Mesendoderm (in vitro differentiated cells): Measurements from ENCODE around the gene PFDN6.

ENCODE experiments used
- DNase-seq: peaks from one replicate; pipeline ENCODE4 v3.0.0; 2013
- H2AK5ac ChIP-seq: 2 replicates; pipeline ENCODE4 v1.6.1; 2013; ENCODE audit warnings: low read length, inconsistent platforms
- H2BK120ac ChIP-seq: 2 replicates; pipeline ENCODE4 v1.6.1; 2013; ENCODE audit warnings: low read depth, mild to moderate bottlenecking, low read length, moderate library complexity, mixed read lengths
- H2BK15ac ChIP-seq: replicated peaks from 2 replicates; pipeline ENCODE4 v1.6.1; 2013; ENCODE audit warnings: low read depth, mild to moderate bottlenecking, moderate library complexity
- H2BK5ac ChIP-seq: 2 replicates; pipeline ENCODE4 v1.6.1; 2013; ENCODE audit warnings: low read length, inconsistent platforms
- H3K18ac ChIP-seq: 2 replicates; pipeline ENCODE4 v1.6.1; 2013; ENCODE audit warnings: mild to moderate bottlenecking, low read length, mixed read lengths
- H3K23ac ChIP-seq: one replicate; pipeline ENCODE4 v1.6.1; 2013; ENCODE audit warnings: low read length
- H3K27ac ChIP-seq: 2 replicates; pipeline ENCODE4 v1.5.1; 2013; ENCODE audit warnings: low read depth, mild to moderate bottlenecking, inconsistent platforms, low read length, moderate library complexity
- H3K27me3 ChIP-seq: 2 replicates; pipeline ENCODE4 v1.6.1; 2013; ENCODE audit warnings: low read length, control low read depth, mild to moderate bottlenecking, inconsistent platforms; ENCODE audit not compliant: insufficient read depth, poor library complexity
- H3K36me3 ChIP-seq: 2 replicates; pipeline ENCODE4 v1.6.1; 2013; ENCODE audit warnings: low read length, inconsistent platforms; ENCODE audit not compliant: control insufficient read depth, insufficient read depth
- H3K4ac ChIP-seq: one replicate; pipeline ENCODE4 v1.6.1; 2013; ENCODE audit warnings: low read depth, mild to moderate bottlenecking, low read length, moderate library complexity
- H3K4me1 ChIP-seq: 2 replicates; pipeline ENCODE4 v1.6.1; 2013; ENCODE audit warnings: low read depth, low read length, inconsistent platforms; ENCODE audit not compliant: control insufficient read depth
- H3K4me2 ChIP-seq: 2 replicates; pipeline ENCODE4 v1.6.1; 2013; ENCODE audit warnings: low read length
- H3K4me3 ChIP-seq: 2 replicates; pipeline ENCODE4 v1.5.1; 2013; ENCODE audit warnings: mild to moderate bottlenecking, low read length
- H3K56ac ChIP-seq: one replicate; pipeline ENCODE4 v1.6.1; 2013; ENCODE audit warnings: low read length
- H3K79me1 ChIP-seq: 2 replicates; pipeline ENCODE4 v1.6.1; 2013; ENCODE audit warnings: low read length, inconsistent platforms
- H3K79me2 ChIP-seq: 2 replicates; pipeline ENCODE4 v1.6.1; 2013; ENCODE audit warnings: mild to moderate bottlenecking, low read length; ENCODE audit not compliant: control insufficient read depth, insufficient read depth
- H3K9ac ChIP-seq: 2 replicates; pipeline ENCODE4 v1.6.1; 2013; ENCODE audit warnings: low read length, inconsistent platforms
- H4K5ac ChIP-seq: one replicate; pipeline ENCODE4 v1.6.1; 2013; ENCODE audit warnings: low read length
- H4K8ac ChIP-seq: one replicate; pipeline ENCODE4 v1.6.1; 2013; ENCODE audit warnings: low read depth, mild to moderate bottlenecking, control low read depth, low read length, moderate library complexity
- WGBS: extraction: QIAGEN DNeasy Blood & Tissue Kit; methylation state at CpG from one replicate; pipeline ENCODE4 v1.1.7; 2013; ENCODE audit warnings: low lambda C conversion rate, missing lambda C conversion rate; ENCODE audit not compliant: insufficient coverage; ENCODE audit errors: extremely low coverage; 5-methylcytosine and 5-hydroxymethylcytosine counted together

PFDN6 gene

DNA sequence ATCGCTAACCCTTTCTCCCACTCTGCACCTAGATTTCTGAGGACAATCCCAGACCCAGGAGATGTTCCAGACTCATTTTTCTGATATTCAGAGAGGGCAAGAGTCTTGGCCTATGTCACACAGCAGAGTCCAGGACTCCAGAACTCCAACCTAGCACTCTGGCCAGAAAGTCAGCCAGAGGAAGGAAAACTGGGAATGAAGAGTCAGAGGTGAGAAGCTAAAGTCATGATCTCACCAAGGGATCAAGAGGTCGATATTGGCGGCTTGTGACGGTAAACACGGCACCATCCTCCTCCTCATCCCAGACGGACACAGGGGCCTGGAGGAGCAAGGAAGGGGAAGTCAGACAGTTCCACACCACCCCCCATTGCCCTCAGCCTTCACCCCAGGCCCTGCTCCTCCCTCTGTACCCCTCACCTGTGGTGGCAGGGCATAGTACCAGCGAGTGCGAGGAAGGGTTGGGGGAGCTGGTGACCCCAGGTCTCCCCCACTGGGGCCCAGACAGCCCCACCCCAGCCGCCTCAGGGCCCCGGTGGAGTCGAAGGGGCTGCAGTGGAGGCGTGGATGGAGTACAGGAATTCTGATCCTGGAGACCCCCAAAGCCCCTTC, 7.5 kb downstream of the PFDN6 start:
- H3K27ac ChIP-seq, result peak overlapping the region; percentile 60
- H3K79me1 ChIP-seq, result peaks cover 8% of the 10 kb centered on the region
- no peak overlapping the region for H2BK120ac ChIP-seq
- peak overlapping the region; percentile 93 for H3K56ac ChIP-seq
- H3K27me3 ChIP-seq, result no peaks in the 10 kb centered on the region
- peak overlapping the region; percentile 65 for H3K4ac ChIP-seq
- peak overlapping the region; percentile 46 for H2AK5ac ChIP-seq
- peak overlapping the region; percentile 81 for H4K8ac ChIP-seq
- H3K23ac ChIP-seq, result no peak overlapping the region
- H2BK15ac ChIP-seq, result no peak overlapping the region
- H3K18ac ChIP-seq, result peak overlapping the region; percentile 65
- H3K4me2 ChIP-seq, result peak overlapping the region; percentile 95
- no peak overlapping the region for H4K5ac ChIP-seq
- peak overlapping the region; percentile 56 for H3K9ac ChIP-seq
- H3K79me2 ChIP-seq, result peaks cover 11% of the 10 kb centered on the region
- no peaks in the 10 kb centered on the region for H3K4me1 ChIP-seq
- no CpG with 5 or more reads among the region's 12 CpGs for WGBS
- H3K4me3 ChIP-seq, result no peak overlapping the region
- no peak overlapping the region for H2BK5ac ChIP-seq
- peaks cover under 1% of the 10 kb centered on the region for H3K36me3 ChIP-seq
- no peak for DNase-seq

DNA sequence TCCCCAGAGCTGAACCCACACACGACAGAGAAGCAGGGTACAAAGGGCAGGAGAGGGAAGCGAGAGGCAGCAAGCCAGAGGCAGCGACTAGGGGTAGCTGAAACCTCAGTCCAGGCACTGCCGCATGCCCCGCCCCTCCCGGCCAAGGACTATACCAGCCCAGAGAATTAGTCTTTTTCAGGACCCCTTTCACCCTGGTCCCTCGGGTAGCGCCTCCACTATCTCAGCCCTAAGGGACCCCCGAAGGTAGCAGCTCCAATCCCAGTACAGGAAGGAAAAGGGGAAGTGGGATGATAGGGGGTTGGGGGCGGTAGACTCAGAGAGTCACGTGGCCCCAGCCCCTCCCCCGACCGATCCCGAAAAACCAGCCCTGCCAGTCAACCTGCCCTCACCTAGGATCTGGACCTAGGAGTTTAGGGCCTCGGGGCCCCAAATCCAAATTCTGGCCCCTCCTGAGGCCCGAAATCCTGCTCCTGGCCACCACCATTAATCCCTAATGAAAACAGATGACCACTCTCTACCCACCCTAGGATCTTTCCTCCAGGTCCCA, 8.1 kb downstream of the PFDN6 start:
- no peak overlapping the region for H2BK5ac ChIP-seq
- no peaks in the 10 kb centered on the region for H3K36me3 ChIP-seq
- no peak overlapping the region for H2BK120ac ChIP-seq
- no peak overlapping the region for H4K5ac ChIP-seq
- WGBS, result no CpG with 5 or more reads among the region's 16 CpGs
- H3K79me2 ChIP-seq, result peaks cover 11% of the 10 kb centered on the region
- H3K79me1 ChIP-seq, result peaks cover 8% of the 10 kb centered on the region
- peak overlapping the region; percentile 60 for H3K27ac ChIP-seq
- H3K23ac ChIP-seq, result no peak overlapping the region
- H3K27me3 ChIP-seq, result no peaks in the 10 kb centered on the region
- peak overlapping the region; percentile 56 for H3K9ac ChIP-seq
- peak overlapping the region; percentile 95 for H3K4me2 ChIP-seq
- H2BK15ac ChIP-seq, result no peak overlapping the region
- H2AK5ac ChIP-seq, result no peak overlapping the region
- H3K56ac ChIP-seq, result peak overlapping the region; percentile 93
- H3K18ac ChIP-seq, result peak overlapping the region; percentile 65
- H4K8ac ChIP-seq, result peak overlapping the region; percentile 81
- H3K4me1 ChIP-seq, result no peaks in the 10 kb centered on the region
- peak overlapping the region; percentile 70 for H3K4me3 ChIP-seq
- peak overlapping the region; percentile 65 for H3K4ac ChIP-seq
- peak; percentile 87 for DNase-seq

DNA sequence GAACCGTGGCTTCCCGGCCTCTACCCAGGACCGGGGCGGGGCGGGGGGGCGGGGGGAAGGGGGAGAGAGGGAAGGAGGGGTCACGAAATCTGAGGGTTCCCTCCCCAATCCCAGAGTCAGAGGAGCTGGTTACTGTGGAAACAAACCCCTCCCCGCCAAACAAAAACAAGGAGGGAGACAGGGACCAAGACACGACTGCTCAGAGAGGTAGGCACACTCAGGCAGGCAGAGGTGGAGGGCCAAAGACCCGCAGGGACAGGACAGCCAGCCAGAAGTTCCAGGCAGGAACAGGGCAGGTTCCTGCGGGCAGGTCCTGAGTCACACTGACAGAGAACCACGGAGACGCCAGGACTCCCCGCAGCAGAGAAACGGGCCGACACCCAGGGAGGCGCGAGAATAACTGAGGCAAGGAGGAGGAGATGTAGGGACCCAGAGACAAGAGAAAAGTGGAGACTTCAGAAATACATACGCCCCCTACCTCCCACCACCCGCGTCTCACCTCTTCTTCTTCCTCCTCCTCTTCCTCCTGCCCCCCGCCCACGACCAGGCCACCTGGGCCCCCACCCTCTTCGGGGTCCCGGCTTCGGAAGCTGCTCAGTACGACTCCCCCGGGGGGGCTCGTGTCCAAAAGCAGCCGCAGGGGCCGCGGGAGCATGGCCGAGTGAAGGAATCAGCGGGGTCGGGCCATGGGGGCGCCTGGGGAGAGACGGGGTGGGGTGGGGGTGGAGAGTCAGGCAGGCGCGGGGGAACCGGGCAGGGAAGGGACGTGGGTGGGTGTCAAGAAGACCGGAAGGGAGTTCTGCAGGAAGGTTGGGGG, 8.8 kb downstream of the PFDN6 start:
- Histone ChIP-seq H3K4me1 (no peaks in the 10 kb centered on the region), H3K36me3 (no peaks in the 10 kb centered on the region), H3K56ac (peak overlapping the region; percentile 93), H3K4ac (peak overlapping the region; percentile 48), H4K5ac (no peak overlapping the region), H3K9ac (peak overlapping the region; percentile 100), H3K27me3 (no peaks in the 10 kb centered on the region), H3K79me2 (peaks cover 11% of the 10 kb centered on the region), H3K4me2 (peak overlapping the region; percentile 95), H3K27ac (peak overlapping the region; percentile 31), H3K18ac (peak overlapping the region; percentile 82), H4K8ac (peak overlapping the region; percentile 66), H2BK5ac (no peak overlapping the region), H3K4me3 (peak overlapping the region; percentile 83), H2AK5ac (no peak overlapping the region), H2BK120ac (no peak overlapping the region), H2BK15ac (no peak overlapping the region), H3K23ac (no peak overlapping the region), H3K79me1 (peaks cover 8% of the 10 kb centered on the region)
- peak; percentile 97 for DNase-seq
- WGBS, result no CpG with 5 or more reads among the region's 42 CpGs

DNA sequence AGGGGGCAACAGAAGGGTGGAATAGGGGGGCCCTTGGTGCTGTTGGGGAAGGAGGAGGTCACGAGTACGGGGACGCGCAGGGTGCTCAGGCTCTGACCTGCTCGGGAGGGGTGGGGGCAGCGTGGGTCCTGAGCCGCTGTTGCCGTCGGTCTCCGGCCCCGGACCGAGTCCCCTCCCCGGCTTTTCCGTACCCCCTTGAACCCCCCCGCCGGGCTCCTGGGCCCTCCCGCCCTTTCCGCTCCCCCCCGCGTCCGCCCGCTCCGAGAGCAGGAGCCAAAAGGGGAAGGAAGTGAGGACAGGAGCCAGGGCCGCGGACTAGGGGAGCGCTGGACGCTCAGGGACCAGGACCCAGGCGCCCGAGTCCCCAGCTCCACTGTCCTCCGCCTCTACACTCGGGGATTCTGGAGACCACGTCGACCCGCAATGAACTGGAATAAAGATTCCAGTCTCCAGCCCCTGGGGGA, 9.4 kb downstream of the PFDN6 start, which contains the start of gene RGL2:
Gene RGL2 (minus strand): TSS at position 170 of the 464 bp plus-strand sequence. CDS start 332 bp downstream, outside the sequence.
- Histone ChIP-seq H2BK15ac (no peak within 1 kb of the TSS), H4K5ac (no peak within 1 kb of the TSS), H3K4ac (peak within 1 kb of the TSS; percentile 48), H2BK120ac (no peak within 1 kb of the TSS), H3K79me2 (peaks cover 11% of the 10 kb centered on the region), H2BK5ac (peak within 1 kb of the TSS; percentile 97), H3K9ac (peak within 1 kb of the TSS; percentile 100), H3K4me3 (peak within 1 kb of the TSS; percentile 100), H3K23ac (peak within 1 kb of the TSS; percentile 80), H3K4me2 (peak within 1 kb of the TSS; percentile 98), H3K27ac (peak within 1 kb of the TSS; percentile 99), H3K56ac (peak within 1 kb of the TSS; percentile 100), H3K18ac (peak within 1 kb of the TSS; percentile 82), H3K27me3 (no peaks in the 10 kb centered on the region), H2AK5ac (peak within 1 kb of the TSS; percentile 93), H4K8ac (peak within 1 kb of the TSS; percentile 66), H3K36me3 (no peaks in the 10 kb centered on the region), H3K4me1 (no peaks in the 10 kb centered on the region), H3K79me1 (peaks cover 8% of the 10 kb centered on the region)
- no CpG with 5 or more reads among the region's 34 CpGs for WGBS
- no peak for DNase-seq

DNA sequence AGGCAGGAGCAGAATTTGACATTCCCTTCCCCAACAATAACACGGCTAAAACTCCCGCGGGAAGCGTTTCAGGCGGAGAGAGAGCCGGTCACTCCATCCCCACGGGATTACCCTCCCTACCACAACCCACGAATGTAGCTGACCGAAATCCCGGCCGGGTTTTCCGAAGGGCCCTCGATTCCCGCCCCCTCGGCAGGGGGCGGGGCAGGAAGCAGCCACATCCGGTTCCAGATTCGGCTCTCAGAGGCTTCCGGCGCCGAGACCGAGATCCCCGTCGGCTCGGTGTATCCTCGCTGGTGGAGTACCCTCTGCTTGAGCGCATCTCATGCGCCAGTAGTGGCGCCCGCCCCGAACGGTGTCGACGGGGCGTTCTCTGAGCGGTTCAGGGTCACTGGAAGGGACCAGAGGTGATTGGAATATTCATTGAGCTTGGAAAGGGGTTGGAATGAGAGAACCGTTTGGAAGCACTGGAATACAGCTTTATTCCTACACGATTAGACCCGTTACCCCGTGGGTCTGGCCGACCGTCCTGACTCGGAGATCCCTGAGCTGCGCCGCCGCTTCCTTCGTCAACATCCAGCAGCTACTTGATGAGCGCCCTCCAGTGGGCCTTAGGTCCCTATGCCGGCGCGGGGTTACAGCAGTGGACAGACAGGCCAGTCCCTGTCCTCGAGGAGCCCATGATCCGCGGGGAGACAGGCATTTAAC, 10.0 kb downstream of the PFDN6 start:
- Histone ChIP-seq H3K4me1 (no peaks in the 10 kb centered on the region), H3K4me3 (peak overlapping the region; percentile 100), H2BK5ac (peak overlapping the region; percentile 97), H2BK15ac (no peak overlapping the region), H3K4ac (peak overlapping the region; percentile 41), H3K79me1 (peaks cover 8% of the 10 kb centered on the region), H3K18ac (peak overlapping the region; percentile 82), H3K79me2 (peaks cover 11% of the 10 kb centered on the region), H2BK120ac (no peak overlapping the region), H3K27ac (peak overlapping the region; percentile 99), H4K5ac (no peak overlapping the region), H3K36me3 (no peaks in the 10 kb centered on the region), H2AK5ac (peak overlapping the region; percentile 93), H3K23ac (peak overlapping the region; percentile 80), H3K56ac (peak overlapping the region; percentile 100), H3K4me2 (peak overlapping the region; percentile 98), H4K8ac (peak overlapping the region; percentile 57), H3K27me3 (no peaks in the 10 kb centered on the region), H3K9ac (peak overlapping the region; percentile 100)
- WGBS, result no CpG with 5 or more reads among the region's 54 CpGs
- DNase-seq, result peak; percentile 95
